ENCODE data around the gene TVP23B.
"Not testable (repeated sequence)": the region's sequence is repeated elsewhere in the genome, so short reads cannot be mapped to it uniquely, and the experiment has no call there.

The TVP23B gene

GRCh38 chr17:18780991-18781718 lies at the start of gene TVP23B:
TSS of gene TVP23B (plus strand) at chr17:18781183. CDS start at chr17:18781294, 111 bp downstream.
- peak; percentile 94 for DNase-seq

- not testable (repeated sequence) for DNase-seq
Observed at GRCh38 chr17:18732438-18732837, 48.5 kb upstream of the TVP23B start.

- DNase-seq = not testable (repeated sequence)
Observed at GRCh38 chr17:18733350-18733749, 47.6 kb upstream of the TVP23B start.

GRCh38 chr17:18739616-18740391 lies 41.2 kb upstream of the TVP23B start:
- not testable (repeated sequence) for DNase-seq

- DNase-seq = not testable (repeated sequence)
Observed at GRCh38 chr17:18741228-18741627, 39.8 kb upstream of the TVP23B start.

- not testable (repeated sequence) for DNase-seq
Observed at GRCh38 chr17:18743699-18744421, 37.1 kb upstream of the TVP23B start, which contains the start of gene FBXW10. TSS of gene FBXW10 (plus strand) at chr17:18744054. CDS start at chr17:18744245, 191 bp downstream.

- DNase-seq = not testable (repeated sequence)
Observed at GRCh38 chr17:18744726-18745125, 36.3 kb upstream of the TVP23B start.

- DNase-seq = not testable (repeated sequence)
Observed at GRCh38 chr17:18746551-18746950, 34.4 kb upstream of the TVP23B start.

GRCh38 chr17:18747501-18747900 lies 33.5 kb upstream of the TVP23B start:
- not testable (repeated sequence) for DNase-seq

GRCh38 chr17:18750242-18750641 lies 30.7 kb upstream of the TVP23B start:
- DNase-seq = not testable (repeated sequence)

- not testable (repeated sequence) for DNase-seq
Observed at GRCh38 chr17:18753829-18754409, 27.1 kb upstream of the TVP23B start.

GRCh38 chr17:18755969-18756368 lies 25.0 kb upstream of the TVP23B start:
- not testable (repeated sequence) for DNase-seq

GRCh38 chr17:18757368-18758044 lies 23.5 kb upstream of the TVP23B start:
- not testable (repeated sequence) for DNase-seq

GRCh38 chr17:18758344-18758743 lies 22.6 kb upstream of the TVP23B start:
- not testable (repeated sequence) for DNase-seq

- DNase-seq = not testable (repeated sequence)
Observed at GRCh38 chr17:18760221-18760620, 20.8 kb upstream of the TVP23B start.

GRCh38 chr17:18770572-18770971 lies 10.4 kb upstream of the TVP23B start:
- DNase-seq = not testable (repeated sequence)

GRCh38 chr17:18771066-18771465 lies 9.9 kb upstream of the TVP23B start:
- DNase-seq = not testable (repeated sequence)

- DNase-seq = no peak
Observed at GRCh38 chr17:18772471-18772870, 8.5 kb upstream of the TVP23B start.

GRCh38 chr17:18781805-18782204 lies 822 bp downstream of the TVP23B start:
- not testable (repeated sequence) for DNase-seq

GRCh38 chr17:18785933-18786332 lies 5.0 kb downstream of the TVP23B start:
- DNase-seq = not testable (repeated sequence)

- not testable (repeated sequence) for DNase-seq
Observed at GRCh38 chr17:18786890-18787289, 5.9 kb downstream of the TVP23B start.

- not testable (repeated sequence) for DNase-seq
Observed at GRCh38 chr17:18791402-18791801, 10.4 kb downstream of the TVP23B start.

All from NCI-H2171 (cell line).